GM19193 (cell line): ENCODE data around the gene OSBPL9.
A peak's percentile ranks its signal among the peaks of the same experiment; 100 is the strongest.

Experiments used
- POLR2A ChIP-seq: IDR thresholded peaks from 4 replicates; pipeline ENCODE4 v1.6.1; 2011; ENCODE audit not compliant: insufficient read depth, insufficient read length; ENCODE audit errors: extremely low read depth

OSBPL9 gene

GRCh38 chr1:51709951-51710350 is 93.1 kb downstream of the OSBPL9 start:
- TF ChIP-seq POLR2A, result no peak

- no peak for TF ChIP-seq POLR2A
Observed at GRCh38 chr1:51712590-51712989, 95.7 kb downstream of the OSBPL9 start.

GRCh38 chr1:51714374-51715019 is 97.6 kb downstream of the OSBPL9 start:
- no peak for TF ChIP-seq POLR2A

- no peak for TF ChIP-seq POLR2A
Observed at GRCh38 chr1:51715369-51715768, 98.5 kb downstream of the OSBPL9 start.

- TF ChIP-seq POLR2A, result no peak
Observed at GRCh38 chr1:51716746-51717145, 99.9 kb downstream of the OSBPL9 start.

DNA sequence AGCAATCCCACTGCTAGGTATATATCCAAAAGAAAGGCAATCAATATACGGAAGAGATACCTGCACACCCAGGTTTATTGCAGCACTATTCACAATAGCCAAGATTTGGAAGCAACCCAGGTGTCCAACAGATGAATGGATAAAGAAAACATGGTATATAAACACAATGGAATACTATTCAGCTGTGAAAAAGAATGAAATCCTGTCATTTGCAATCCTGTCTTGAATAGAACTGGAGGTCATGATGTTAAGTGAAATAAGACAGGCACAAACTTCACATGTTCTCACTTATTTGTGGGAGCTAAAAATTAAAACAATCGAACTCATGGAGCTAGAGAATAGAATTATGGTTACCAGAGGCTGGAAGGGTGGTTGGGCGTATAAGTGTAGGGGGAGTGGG is 101.0 kb downstream of the OSBPL9 start:
- no peak for TF ChIP-seq POLR2A

GRCh38 chr1:51719146-51719545 is 102.3 kb downstream of the OSBPL9 start:
- TF ChIP-seq POLR2A, result no peak

DNA sequence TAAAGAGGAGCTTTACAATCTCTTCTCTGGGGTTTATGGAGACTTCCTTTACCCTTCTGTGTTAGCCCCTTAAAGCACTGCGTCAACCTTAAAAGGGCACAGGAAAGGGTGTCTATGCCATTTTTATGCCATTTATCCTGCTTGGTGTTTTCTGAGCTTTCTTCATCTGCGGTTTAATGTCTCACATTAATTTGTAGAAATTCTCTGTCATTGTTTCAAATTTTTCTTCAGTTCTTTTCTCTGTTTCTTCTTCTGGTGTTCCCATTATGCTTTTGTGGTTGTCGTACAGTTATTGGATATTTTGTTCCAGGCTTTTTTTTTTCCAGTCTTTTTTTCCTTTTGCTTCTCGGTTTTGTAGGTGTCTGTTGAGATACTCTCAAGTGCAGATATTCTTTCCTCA is 107.9 kb downstream of the OSBPL9 start:
- no peak for TF ChIP-seq POLR2A

GRCh38 chr1:51726051-51726450 is 109.2 kb downstream of the OSBPL9 start:
- no peak for TF ChIP-seq POLR2A

DNA sequence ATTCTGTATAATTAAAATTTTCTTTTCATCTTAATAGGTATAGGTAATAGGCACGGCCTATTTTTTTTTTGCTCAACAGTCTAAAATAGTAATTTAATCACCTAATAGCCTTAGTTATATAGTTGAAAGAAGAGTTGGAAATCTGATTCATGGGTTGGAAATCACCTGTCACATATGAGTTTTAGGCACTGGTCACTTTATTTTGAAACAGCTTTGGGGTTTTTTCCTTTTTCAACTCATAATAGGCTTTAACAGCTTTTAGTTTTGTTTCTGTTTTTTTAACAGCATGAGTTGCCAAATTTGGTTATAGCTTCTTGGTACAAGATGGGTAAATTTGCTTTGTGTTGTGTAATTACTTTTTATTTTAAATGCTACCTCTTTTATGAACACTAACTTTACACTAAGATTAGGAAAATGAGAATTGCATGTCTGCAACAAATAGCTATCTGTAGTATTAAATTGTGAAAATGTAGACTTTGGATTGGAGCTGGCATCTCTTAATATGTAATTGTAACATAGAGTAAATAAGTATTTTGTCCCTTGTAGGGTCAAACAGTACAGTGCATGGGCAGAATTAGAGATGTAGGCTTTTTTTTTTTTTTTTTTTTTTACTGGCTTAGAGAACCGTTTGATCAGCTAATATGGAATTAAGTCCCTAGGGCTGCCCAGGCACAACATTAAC is 109.8 kb downstream of the OSBPL9 start:
- TF ChIP-seq POLR2A, result no peak

- no peak for TF ChIP-seq POLR2A
Observed at GRCh38 chr1:51727366-51727765, 110.5 kb downstream of the OSBPL9 start.

- TF ChIP-seq POLR2A, result no peak
Observed at GRCh38 chr1:51728611-51729155, 111.8 kb downstream of the OSBPL9 start.

GRCh38 chr1:51729156-51729823 is 112.4 kb downstream of the OSBPL9 start:
- peak; percentile 88 for TF ChIP-seq POLR2A

DNA sequence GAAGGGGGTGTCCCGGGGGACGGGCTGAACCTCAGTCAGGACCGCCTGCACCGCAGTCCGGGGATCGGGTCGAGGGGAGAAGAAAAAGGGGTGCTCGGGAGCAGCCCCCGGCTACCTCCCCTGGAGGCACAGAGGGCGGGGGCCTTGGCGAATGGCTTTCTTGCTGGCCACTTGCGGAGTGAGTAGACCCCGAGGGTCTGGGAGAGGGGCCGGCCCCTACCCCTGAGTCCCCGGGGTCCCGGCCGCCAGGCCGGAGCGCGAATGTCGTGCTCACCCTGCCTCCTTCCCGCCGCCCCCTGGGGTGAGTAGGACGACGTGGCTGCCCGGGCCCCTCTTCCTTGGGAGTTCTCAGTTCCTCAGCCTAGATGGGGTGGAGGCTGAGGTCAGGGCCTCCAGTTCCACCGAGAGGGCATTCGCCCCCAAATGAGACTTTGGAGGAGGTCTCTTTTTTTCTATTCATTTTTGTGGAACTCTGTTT is 113.0 kb downstream of the OSBPL9 start:
- TF ChIP-seq POLR2A, result peak; percentile 66

DNA sequence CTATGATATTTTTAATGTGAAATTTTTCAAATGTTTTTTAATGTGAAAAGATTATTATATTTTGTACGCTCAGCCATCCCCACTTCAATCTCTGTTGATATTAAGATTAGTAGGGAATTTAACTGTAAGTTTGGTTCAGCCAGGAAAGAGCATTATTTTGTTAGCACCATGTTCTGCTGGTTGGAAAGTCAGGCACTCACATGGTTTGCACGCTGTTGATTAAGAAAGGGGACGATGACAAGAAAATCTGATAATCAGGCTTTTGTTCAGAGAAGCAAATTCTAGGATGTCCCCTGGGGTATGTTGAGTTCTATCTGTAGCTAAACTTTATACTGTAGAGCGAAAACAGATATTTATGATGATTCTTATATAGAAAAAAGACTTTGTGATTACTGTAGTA is 115.1 kb downstream of the OSBPL9 start:
- no peak for TF ChIP-seq POLR2A
